Measurements from ENCODE around the gene GPR12. TPM values are rescaled to one million over a fixed set of nuclear protein-coding genes. Genes with fewer than 3 reads are reported as not detected.

Gene GPR12
- total and polyA plus RNA-seq, 2 of the 4 experiments (the other 2 are of a cell fraction): not detected

GRCh38 chr13:26787961-26788360, 27.4 kb upstream of the GPR12 start:
- Histone ChIP-seq H4K5ac (ENCODE audit: low read depth, low read length) (no peak overlapping the region), H3K56ac (ENCODE audit: extremely low read depth, insufficient read depth, low read length) (no peak overlapping the region), H2BK15ac (ENCODE audit: low read depth, low read length) (no peak overlapping the region), H3K4me3 (ENCODE audit: insufficient read depth, low read depth, low read length) (no peak overlapping the region), H2BK120ac (ENCODE audit: low read depth, low read length) (no peak overlapping the region), H3K4me1 (ENCODE audit: control insufficient read depth, insufficient read depth, low read length) (no peaks in the 10 kb centered on the region), H2BK20ac (ENCODE audit: low read depth, low read length) (no peak overlapping the region), H3K79me1 (ENCODE audit: low read depth in 1 of 2, low read length in 2 of 2) (no peaks in the 10 kb centered on the region), H2AK5ac (ENCODE audit: low read depth, low read length) (no peak overlapping the region), H3K27ac (ENCODE audit: insufficient read depth, low read length) (no peak overlapping the region), H3K14ac (replicated peaks; ENCODE audit: low read depth, low read length) (no peak overlapping the region), H2AFZ (replicated peaks; ENCODE audit: low read length, poor library complexity) (no peak overlapping the region), H3K9me1 (ENCODE audit: insufficient read depth, low read length) (no peaks in the 10 kb centered on the region), H4K20me1 (ENCODE audit: insufficient read depth, low read length) (no peaks in the 10 kb centered on the region), H3K36me3 (ENCODE audit: control insufficient read depth, insufficient read depth, low read length) (no peaks in the 10 kb centered on the region), H3K27me3 (ENCODE audit: control insufficient read depth, insufficient read depth, low read length) (peaks cover 7% of the 10 kb centered on the region), H2BK5ac (ENCODE audit: low read depth, low read length, poor library complexity, severe bottlenecking) (no peak overlapping the region), H3K4ac (ENCODE audit: low read depth, low read length) (no peak overlapping the region), H3K9me3 (ENCODE audit: control insufficient read depth, insufficient read depth, low read length) (no peaks in the 10 kb centered on the region), H3K9ac (ENCODE audit: low read depth, low read length) (no peak overlapping the region), H4K8ac (ENCODE audit: low read depth in 2 of 2, low read length in 2 of 2) (no peak overlapping the region), H2AK9ac (replicated peaks; ENCODE audit: low read depth, low read length, poor library complexity) (no peak overlapping the region), H3K18ac (ENCODE audit: low read depth, low read length) (no peak overlapping the region), H3K23ac (ENCODE audit: low read depth, low read length) (no peak overlapping the region), H4K91ac (ENCODE audit: insufficient read depth, low read depth, low read length) (no peak overlapping the region), H3K4me2 (ENCODE audit: low read depth, low read length) (no peak overlapping the region)
- WGBS, 2 experiments (ENCODE audit: extremely low coverage in 2 of 2, insufficient read length in 1 of 2): 60% methylated on average over 1 of the region's 3 CpGs; no CpG with 5 or more reads in 1 of the 2 experiments
- CTCF ChIA-PET: no interaction called here
- dilution Hi-C loops (cut with HindIII; ENCODE audit: low sequenced_read_pairs, unreplicated experiment): no loop called here
- intact Hi-C loops (cut with micrococcal nuclease): no loop called here
- no TSS peak for BruUV-seq (replicated peaks)
- DNase-seq (no peak), ATAC-seq (ENCODE audit: low read depth) (no peak)
- TF ChIP-seq FOS (IDR thresholded peaks at IDR 0.05; ENCODE audit: low read depth, low read length): no peak
- TF ChIP-seq ELK1 (IDR thresholded peaks at IDR 0.05; ENCODE audit: borderline replicate concordance, low read depth, low read length): no peak
- no peak for TF ChIP-seq CHD1 (IDR thresholded peaks at IDR 0.05; ENCODE audit: low read depth, low read length)
- TF ChIP-seq SMC3 (IDR thresholded peaks at IDR 0.05; ENCODE audit: low read depth, low read length): no peak
- TF ChIP-seq RFX5 (IDR thresholded peaks at IDR 0.05; ENCODE audit: low read depth, low read length): no peak
- TF ChIP-seq CTCF (conservative IDR thresholded peaks at IDR 0.05; ENCODE audit: low read depth, low read length): no peak
- no peak for TF ChIP-seq RCOR1 (IDR thresholded peaks at IDR 0.05; ENCODE audit: insufficient replicate concordance, low read length)
- no peak for TF ChIP-seq BHLHE40 (IDR thresholded peaks at IDR 0.05; ENCODE audit: low read depth, low read length)
- TF ChIP-seq CEBPB (IDR thresholded peaks at IDR 0.05; ENCODE audit: low read depth, low read length): no peak
- TF ChIP-seq MXI1 (IDR thresholded peaks at IDR 0.05; ENCODE audit: borderline replicate concordance, low read depth, low read length): no peak
- no peak for TF ChIP-seq POLR2A (IDR thresholded peaks at IDR 0.05; ENCODE audit: low read depth, low read length)
- TF ChIP-seq MAZ (IDR thresholded peaks at IDR 0.05; ENCODE audit: borderline replicate concordance, low read depth, low read length): no peak
- TF ChIP-seq RAD21 (IDR thresholded peaks at IDR 0.05; ENCODE audit: low read length): no peak
- TF ChIP-seq NFE2L2 (IDR thresholded peaks at IDR 0.05; ENCODE audit: low read depth, low read length): no peak
- TF ChIP-seq MAFK (IDR thresholded peaks at IDR 0.05; ENCODE audit: low read depth, low read length): no peak
- no peak for TF ChIP-seq USF2 (IDR thresholded peaks at IDR 0.05; ENCODE audit: low read depth, low read length)
- in situ Hi-C loops (cut with MboI; ENCODE audit: low sequenced_read_pairs): no loop called here
- POLR2A ChIA-PET (ENCODE audit: unreplicated experiment): no interaction called here

Data from IMR-90 (cell line).